Measurements from ENCODE around the gene DGLUCY.
"Not testable (repeated sequence)": the region's sequence is repeated elsewhere in the genome, so short reads cannot be mapped to it uniquely, and the experiment has no call there.

Gene DGLUCY

DNA sequence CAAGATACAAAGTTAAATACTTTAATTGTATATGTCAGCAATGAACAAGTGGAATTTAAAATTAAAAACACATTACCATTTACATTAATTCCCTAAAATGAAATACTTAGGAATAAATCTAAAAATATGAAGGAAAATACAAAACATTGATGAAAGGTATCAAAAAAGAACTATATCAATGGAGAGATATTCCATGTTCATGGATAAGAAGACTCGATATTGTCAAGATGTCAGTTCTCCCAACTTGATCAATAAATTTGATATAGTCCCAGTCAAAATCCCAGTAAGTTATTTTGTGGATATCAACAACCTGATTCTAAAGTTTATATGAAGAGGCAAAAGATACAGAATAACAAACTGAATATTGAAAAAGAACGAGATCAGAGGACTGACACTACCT, 97.1 kb downstream of the DGLUCY start:
- DNase-seq (ENCODE audit: low read depth), result no peak

DNA sequence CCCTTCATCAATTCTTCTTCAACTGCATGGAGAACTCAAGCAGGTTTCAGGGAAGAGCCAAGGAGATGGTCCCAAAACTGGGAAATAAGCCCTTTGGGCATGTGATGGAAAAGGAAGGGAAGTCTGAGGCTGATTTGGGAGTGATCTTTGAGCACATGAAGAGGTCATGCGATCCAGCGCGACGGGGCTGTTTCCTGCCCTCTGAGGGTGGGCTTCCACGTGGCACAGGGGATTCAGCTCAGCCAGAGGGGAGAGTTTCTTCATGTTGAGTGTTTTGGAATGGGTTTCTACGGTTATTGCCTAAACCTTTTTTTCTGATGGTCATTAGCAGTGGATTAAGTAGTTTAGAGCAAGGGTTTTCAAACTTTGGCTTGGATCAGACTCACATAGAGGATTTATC, 100.4 kb downstream of the DGLUCY start:
- DNase-seq (ENCODE audit: low read depth), result no peak

DNA sequence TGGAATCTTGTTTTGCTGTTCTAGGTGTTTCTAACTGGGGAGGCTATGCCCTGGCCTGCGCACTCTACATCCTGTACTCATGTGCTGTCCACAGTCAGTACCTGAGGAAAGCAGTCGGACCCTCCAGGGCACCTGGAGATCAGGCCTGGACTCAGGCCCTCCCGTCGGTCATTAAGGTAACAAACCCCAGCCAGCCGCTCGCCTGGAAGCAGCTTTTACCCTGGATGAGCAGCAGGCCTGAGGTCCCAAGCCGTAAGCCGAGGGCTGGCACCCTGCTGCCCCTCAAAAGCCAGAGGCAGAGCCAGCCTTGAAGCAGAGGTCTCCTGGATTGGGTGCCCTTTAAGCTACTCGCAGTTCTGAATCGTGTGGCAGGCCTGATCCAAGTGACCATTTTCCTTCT, 101.5 kb downstream of the DGLUCY start:
- no peak for DNase-seq (ENCODE audit: low read depth)

DNA sequence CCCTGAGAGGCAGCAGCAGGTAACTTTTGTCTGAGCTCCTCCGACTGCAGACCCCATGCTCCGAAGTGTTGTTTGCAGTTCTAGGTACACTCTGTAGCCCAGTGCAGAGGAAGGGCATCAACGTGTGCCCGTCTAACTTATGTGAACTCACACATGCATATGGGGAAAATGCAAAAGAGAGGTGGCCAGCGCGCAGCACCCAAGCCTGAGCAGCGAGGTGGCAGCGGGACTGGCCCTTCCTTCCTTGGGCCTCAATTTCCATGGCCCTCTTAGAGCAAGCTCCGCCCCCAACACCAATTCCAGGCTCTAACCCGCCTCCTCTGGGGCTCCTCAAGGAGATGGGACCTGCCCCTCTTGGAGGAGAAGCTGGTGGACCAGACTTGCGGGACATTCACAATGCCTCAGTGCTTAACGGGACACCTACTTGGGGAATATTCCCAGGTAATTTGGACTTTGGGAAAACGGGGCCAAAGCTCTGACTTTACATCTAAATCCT, 102.9 kb downstream of the DGLUCY start:
- DNase-seq (ENCODE audit: low read depth), result no peak

DNA sequence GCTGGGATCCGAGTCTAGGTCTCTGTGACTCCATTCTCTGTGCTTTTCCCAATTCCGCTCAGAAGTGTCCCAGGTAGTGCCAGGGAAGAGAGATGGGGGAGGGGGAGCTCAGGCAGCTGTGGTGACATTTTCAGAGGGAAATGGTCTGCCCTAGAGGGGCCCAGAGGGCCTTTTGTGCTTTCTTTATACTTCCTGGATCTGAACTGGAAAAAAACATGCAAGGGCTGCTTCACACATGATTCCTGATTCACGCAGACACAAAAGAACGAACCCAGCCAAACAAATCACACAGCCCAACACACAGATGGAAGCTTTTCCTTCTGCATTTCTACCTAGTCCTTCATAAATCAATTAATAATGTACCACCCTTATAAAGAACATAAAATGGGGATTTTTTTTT, 104.1 kb downstream of the DGLUCY start:
- DNase-seq (ENCODE audit: low read depth), result no peak

DNA sequence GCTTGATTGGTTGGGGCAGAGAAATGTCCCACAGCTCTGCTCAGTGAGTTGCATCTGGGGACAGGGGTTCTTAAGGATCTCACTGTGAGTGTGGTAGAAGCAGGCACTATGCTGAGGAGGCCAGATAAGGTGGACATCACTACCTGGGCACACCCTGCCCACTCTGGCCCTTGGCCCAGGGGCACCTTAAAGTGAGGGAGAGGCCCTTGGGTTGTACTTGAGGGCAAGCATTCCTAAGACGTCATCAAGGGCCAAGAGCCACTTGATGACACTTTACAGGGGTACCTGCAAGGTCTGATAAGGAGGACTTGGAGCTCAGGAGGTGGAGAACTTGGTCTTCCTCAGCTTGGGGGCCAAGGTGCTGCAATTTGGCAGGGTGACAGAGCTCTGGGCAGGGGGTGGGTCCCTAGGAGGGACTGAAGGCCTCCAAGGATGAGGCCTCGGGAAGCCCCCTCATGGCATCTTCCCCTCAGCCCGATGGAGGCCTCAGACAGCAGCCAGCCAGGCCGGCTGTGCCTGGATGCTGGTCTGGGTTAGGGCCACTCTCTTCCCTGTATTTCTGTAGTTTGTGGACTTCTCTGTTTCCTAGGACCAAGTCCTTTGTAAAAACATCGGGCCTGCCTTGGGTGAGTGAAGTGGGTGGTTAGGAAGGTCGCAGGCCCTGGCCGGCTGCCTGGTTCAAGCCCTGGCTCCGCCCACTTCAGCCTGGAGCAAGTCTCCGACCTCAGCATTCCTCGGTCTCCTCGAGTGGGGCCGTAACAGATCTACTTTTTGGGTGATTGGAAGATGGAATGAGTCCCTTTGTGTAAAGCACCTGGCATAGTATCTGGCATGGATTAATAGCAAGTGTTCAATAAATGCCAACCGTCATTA, 105.9 kb downstream of the DGLUCY start:
- no peak for DNase-seq (ENCODE audit: low read depth)

DNA sequence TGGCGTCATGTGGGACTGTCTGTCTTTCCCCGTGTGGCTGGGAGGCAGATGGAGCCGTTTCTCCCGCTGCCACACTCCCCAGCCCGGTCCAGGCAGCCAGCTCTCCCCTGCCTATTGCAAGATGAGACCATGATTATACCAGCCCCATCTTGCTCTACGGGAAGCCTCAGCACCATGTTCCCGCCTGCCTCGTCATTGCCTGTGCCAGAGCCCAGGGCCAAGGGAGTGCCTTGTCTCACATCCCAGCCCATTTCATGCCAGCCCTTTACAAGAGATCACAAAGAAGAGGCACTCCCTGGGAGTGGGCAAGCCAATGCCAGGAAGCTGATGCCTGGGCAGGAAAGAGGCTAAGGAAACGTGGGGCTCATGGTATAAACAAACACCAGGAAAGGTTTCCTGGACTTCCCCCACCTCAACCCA, 106.7 kb downstream of the DGLUCY start:
- DNase-seq (ENCODE audit: low read depth), result no peak

DNA sequence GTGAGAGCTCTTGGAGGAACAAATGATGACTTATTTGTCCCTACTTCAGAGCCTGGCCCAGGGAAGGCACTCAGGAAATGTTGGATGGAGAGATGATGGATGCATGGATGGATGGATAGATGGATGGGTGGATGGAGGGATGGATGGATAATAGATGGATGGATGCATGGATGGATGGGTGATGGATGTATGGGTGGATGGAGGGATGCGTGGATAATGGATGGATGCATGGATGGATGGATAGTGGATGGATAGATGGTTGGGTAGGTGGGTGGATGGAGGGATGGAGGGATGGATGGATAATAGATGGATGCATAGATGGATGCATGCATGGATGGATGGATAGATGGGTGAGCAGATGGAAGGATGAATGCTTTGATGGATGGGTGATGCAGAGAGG, 107.4 kb downstream of the DGLUCY start:
- no peak for DNase-seq (ENCODE audit: low read depth)

DNA sequence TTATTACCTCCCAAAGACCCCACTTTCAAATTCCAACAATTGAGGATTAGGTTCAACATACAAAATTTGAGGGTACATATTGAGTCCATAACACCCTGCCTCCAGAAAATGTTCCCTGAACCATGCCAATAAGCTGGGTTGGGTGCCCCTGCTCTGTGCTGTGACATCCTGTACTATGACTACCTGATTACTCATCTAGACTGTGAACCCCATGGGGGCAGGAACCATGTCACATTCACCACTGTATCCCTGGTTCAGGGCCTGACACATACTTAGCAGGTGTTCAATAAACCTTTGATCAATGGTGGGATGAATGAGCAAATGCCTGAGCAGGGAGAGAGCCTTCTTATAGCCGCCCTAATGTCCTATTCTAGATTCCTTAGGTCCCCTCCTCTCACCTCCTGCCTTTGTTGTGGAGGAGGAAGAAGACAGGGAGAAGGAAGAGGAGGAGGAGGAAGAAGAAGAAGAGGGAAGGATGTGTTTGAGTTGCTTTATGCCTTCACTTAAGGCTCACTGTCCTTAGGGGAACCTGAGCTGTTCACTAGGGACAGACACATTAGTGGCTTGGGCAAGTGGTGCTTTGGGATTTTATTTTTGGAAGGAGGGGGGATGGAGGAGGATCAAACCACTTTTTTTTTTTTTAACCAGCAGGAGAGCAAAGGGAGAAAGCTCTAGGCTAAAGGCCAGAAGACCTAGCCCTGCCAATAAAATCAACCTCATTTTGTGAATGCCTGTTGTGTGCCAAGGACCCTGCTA, 109.3 kb downstream of the DGLUCY start:
- DNase-seq (ENCODE audit: low read depth), result no peak

DNA sequence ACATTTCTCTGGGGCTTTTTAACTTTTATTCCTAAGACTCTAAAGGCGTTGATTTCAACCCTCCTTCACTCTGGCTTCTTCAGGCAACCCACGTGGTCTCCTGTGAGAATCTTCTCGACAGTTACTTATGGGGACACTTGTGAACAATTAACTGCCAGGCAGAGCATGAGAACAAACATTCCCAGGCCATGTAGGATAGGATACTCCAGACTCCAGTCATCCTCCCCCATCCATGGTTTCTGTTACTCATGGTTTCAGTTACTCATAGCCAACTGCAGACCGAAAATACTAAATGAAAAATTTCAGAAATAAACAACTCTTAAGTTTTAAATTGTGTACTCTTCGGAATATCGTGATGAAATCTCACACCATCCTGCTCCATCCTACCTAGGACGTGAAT, 111.2 kb downstream of the DGLUCY start:
- DNase-seq (ENCODE audit: low read depth), result no peak

DNA sequence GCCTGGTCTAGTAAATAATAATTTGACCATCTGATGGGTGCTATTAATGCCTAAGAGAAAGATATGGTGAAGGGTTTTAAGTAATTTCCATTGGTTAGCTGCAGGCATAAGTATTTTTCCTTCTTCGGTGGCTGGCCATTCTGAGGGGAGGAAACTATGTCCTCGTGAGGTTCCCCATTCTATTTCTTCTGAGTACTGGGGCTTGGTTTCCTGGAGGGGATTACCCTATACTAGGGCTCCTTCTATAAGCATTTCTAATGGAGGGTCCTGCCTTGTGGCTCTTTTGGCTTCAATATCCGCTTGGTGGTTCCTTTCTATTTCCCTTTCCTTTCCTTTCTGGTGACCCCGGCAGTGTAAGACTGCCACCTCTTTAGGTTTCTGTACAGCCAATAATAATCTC, 112.5 kb downstream of the DGLUCY start:
- not testable (repeated sequence) for DNase-seq (ENCODE audit: low read depth)

DNA sequence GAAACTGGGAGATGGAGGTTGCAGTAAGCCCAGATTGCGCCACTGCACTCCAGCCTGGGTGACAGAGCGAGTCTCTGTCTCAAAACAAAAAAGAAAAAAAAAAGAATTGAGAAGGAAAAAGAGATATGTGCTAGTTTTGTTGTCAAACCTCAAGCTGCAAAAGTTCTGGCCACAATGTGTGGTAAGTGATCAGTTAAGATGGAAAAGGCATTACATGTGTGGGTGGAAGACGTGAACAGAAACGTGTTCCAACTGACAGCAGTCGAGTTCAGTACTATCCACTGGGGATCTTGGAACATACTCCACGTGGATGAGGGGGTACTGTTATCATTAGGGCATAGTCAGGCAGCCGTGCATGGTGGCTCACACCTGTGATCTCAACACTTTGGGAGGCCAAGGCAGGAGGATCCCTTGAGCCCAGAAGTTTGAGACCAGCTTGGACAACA, 113.3 kb downstream of the DGLUCY start:
- no peak for DNase-seq (ENCODE audit: low read depth)

DNA sequence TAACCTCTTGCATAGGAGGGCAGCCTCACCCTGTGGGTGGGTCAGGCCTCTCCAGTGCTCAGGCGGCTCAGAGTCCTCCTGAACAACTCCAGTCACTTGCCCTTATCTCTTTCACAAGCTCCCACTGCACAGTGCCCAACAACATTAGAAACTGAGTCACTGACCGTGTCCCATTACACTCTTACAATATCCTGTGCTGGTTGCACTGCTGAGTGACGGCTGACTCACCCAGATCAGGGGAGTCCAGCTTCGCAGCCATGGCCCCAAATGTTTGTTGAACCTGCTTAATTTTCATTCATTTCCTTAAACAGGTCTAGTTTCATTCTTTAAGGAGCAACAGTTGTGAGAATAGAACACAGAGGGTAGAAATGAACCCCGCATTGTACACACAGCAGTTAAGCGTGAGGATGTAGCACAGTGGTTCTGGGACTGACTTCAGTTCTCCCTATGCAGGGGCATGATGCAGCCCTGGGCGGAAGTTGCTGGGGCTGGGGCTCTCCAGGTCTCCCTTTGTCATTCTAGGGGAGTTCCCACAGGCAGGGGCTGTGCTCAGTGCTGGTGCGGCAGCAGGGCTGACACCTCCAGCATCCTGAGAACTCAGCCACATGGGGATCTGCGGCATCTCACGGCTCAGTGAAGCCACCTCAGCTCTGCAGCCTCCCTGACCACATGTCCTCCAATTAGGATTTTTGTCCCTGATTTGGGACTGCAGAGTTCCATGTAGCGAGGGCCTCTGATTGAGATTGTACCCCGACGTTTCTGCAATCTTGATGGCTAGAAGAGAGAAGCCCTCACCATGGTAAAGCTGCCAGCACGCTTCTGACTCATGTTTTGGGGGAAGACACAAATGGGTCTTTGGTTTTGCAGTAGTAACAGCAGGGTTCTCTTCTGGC, 114.5 kb downstream of the DGLUCY start:
- DNase-seq (ENCODE audit: low read depth), result no peak

DNA sequence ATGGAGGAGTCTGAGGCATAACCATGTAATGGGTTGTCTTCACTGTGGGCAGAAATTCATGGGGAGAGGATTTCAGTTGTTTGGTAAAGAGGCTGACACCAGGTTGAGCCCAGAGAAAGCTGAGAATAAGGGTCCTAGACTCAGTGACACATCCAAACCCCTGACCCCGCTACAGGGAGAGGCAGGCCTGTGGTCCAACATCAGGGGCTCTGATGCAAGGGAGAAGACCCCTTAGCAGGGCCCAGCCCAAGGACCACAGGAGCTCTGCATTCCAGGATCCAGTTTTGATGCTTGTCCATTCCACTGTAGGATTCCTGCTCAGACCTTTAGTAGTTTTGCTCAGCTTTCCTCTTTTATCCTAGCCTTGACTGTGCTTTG, 115.1 kb downstream of the DGLUCY start:
- DNase-seq (ENCODE audit: low read depth), result no peak

DNA sequence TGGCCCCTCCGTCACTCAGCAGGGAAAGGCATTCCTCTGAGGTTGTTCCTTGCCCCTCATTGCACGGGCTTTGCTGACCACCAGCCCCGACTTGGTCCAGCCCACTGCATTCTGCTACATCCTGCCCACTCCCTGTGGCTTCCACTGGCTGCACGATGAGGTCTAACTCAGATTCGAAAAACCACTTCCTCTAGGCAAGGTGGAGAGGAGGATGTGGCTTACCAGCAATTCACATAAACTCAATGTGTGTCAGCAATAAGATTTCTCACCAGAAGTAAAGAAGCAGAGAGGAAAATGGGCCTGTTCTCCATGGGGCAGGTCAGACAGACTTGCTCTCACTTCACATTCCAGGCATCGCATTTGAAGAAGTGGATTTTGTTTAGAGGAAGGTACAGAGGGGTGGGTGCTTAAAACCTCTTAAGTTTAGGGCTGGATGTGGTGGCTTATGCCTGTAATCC, 115.9 kb downstream of the DGLUCY start:
- DNase-seq (ENCODE audit: low read depth), result no peak

DNA sequence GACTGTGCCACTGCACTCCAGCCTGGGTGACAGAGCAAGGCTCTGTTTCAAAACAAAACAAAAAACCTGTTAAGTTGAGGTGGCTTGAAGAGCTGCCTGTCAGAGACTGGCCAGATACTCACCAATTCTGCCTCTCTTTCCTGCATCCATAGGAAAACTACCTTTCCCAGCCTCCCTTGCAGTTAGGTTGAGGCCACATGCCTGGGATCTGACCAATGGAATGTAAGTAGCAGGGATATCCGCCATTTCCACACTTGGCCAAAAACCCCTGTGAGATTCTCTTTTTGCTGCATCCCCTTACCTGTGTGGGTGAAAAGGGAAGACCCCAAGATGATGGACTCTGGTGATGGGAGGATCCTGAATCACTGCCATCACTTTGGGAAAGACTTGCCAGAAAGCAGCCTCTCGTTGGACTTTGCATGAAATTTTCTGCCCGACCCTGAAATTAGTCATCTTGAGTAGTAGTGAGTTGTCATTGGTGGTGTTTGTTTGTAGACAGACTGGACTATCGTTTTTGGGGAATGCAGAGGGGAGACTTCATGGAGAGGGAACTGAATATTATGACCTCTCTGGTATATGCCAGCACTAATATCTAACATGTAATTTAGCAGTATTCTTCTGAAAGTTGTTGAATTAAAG, 116.6 kb downstream of the DGLUCY start:
- no peak for DNase-seq (ENCODE audit: low read depth)

DNA sequence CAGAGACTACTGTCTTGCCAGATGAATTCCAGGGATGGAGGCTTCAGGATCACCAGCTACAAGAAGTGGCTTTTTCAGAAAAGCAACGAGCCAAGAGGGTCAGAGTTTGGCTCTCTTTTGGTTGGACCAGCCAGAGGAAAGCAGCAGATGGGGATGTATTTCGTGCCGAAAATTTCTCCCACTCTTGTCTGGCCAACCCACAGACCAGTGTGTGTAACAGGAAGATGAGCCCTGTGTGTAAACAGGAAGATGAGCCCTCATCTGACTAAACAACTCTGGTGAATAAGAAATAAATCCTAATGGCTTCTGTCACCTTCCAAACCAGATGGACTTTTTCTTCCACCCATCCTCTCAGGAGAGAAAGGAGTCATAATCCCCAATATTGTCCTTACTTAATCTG, 117.6 kb downstream of the DGLUCY start:
- no peak for DNase-seq (ENCODE audit: low read depth)

DNA sequence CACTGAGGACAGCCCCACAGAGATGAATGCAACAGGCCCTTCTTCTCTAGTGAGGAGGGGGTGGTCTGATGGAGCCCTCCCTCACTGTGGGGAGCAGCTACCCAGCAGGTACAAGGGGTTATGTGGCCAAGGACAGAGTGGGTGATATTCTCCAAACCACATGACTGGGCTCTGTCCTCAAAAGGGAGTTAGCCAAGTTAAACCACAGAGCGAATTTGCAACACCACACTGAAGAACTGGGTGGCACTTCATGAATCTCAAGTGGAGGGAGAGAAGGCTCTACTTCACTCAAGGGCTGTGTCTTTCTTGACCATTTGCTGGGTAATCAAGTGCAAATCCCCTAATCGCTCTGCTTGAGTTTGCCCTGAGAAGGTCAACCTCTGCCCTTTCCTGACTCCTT, 118.2 kb downstream of the DGLUCY start:
- no peak for DNase-seq (ENCODE audit: low read depth)

DNA sequence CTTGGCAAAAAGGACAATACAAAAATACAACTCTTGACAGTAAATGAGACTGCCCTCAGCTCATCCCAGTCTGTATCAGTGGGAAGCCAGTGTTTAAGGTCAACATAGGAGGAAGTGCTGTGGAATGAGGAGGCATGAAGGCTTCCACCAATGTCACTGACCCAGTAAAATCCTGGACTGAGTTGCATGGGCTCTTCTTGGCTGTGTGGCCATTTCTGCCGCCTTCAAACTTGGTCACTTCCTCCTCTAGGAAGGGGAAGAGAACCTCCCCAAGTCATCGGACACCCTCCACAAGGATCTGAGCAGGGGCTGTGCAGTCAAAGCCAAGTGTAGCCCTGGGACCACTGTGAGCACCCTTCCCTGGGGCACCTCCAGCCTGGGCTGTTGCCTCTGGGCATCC, 118.7 kb downstream of the DGLUCY start:
- DNase-seq (ENCODE audit: low read depth), result no peak

DNA sequence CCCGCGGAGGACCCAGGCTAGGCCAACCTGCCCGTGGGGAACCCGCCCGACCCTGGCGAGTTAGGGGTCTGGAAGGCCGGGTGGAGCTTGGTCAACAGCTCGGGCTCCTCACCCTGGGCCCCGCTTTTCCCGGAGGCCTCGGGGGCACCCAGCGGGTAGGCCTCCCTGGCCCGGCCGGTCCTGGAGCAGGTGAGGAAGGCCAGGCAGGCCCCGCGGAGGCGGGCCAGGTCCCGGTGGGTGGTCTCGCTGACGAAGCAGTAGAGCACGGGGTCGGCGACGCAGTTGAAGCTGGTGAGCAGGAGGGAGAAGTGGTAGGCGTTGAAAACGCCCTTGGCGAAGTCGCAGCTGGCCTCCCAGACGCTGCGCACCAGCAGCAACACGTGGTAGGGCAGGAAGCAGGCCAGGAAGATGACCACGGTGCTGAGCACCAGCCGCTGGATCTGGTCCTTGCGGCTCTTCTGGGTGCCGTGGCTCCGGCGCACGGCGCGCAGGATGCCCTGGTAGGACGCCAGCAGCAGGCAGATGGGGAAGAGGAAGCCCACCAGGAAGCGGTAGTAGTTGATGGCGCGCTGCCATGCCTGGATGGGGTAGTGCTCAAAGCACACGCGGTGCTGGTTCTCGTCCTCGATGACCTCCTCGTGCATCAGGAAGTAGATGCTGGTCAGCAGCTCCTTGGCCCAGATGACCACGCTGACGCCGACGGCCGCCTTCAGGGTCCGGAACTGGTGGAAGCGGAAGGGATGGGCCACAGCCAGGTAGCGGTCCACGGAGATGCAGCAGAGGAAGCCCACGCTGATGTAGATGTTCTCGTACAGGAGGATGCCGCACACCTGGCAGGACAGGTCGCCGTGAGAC, 120.3 kb downstream of the DGLUCY start:
- DNase-seq (ENCODE audit: low read depth), result no peak

DNA sequence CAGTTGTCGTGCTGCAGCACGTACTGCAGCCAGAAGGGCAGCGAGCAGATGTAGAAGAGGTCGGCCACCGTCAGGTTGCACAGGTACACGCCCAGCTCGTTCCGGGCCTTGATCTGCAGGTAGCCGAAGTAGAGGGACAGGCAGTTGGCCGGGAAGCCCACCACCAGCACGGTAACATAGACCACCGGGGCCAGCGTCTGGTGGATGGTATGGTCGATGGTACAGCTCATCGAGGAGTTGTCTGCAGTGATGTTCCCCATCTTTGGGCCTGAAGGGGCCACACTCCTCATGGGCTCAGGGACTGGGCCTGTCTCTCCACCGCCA, 120.9 kb downstream of the DGLUCY start:
- no peak for DNase-seq (ENCODE audit: low read depth)

All from GM04503 (cell line).